Stimulated activated CD4-positive, alpha-beta T cell treated with anti-CD3 and anti-CD28 coated beads, Interleukin-4, amount 100 ng/mL, for 24 hours (primary cell): ENCODE data around the gene COX4I1.
A peak's percentile ranks its signal among the peaks of the same experiment; 100 is the strongest.

Source experiments
- DNase-seq: peaks from one replicate; pipeline ENCODE4 v3.0.0-alpha.2; 2020

Gene COX4I1

GRCh38 chr16:85768199-85768598, 31.3 kb upstream of the COX4I1 start:
- no peak for DNase-seq

- DNase-seq = no peak
These were observed 28.8 kb upstream of the COX4I1 start for GRCh38 chr16:85770741-85771140.

GRCh38 chr16:85773044-85773443, 26.5 kb upstream of the COX4I1 start:
- no peak for DNase-seq

GRCh38 chr16:85774136-85774535, 25.4 kb upstream of the COX4I1 start:
- DNase-seq = no peak

GRCh38 chr16:85774811-85775210, 24.7 kb upstream of the COX4I1 start:
- DNase-seq = no peak

- no peak for DNase-seq
These were observed 21.7 kb upstream of the COX4I1 start for GRCh38 chr16:85777583-85778310.

- DNase-seq = peak; percentile 25
These were observed 20.6 kb upstream of the COX4I1 start for GRCh38 chr16:85778873-85779272.

- DNase-seq = no peak
These were observed 19.2 kb upstream of the COX4I1 start for GRCh38 chr16:85780281-85780680.

GRCh38 chr16:85781156-85781555, 18.3 kb upstream of the COX4I1 start:
- DNase-seq = no peak

- no peak for DNase-seq
These were observed 17.7 kb upstream of the COX4I1 start for GRCh38 chr16:85781695-85782370.

GRCh38 chr16:85782451-85782850, 17.0 kb upstream of the COX4I1 start:
- no peak for DNase-seq

GRCh38 chr16:85783441-85783840, 16.1 kb upstream of the COX4I1 start:
- no peak for DNase-seq

GRCh38 chr16:85784813-85785212, 14.7 kb upstream of the COX4I1 start:
- no peak for DNase-seq

- DNase-seq = no peak
These were observed 13.6 kb upstream of the COX4I1 start for GRCh38 chr16:85785927-85786326.

GRCh38 chr16:85788819-85789218, 10.7 kb upstream of the COX4I1 start:
- DNase-seq = no peak

- DNase-seq = no peak
These were observed 9.7 kb upstream of the COX4I1 start for GRCh38 chr16:85789773-85790172.

GRCh38 chr16:85793662-85794298, 5.7 kb upstream of the COX4I1 start:
- no peak for DNase-seq

- no peak for DNase-seq
These were observed 4.8 kb upstream of the COX4I1 start for GRCh38 chr16:85794696-85795095.

- DNase-seq = no peak
These were observed 3.3 kb upstream of the COX4I1 start for GRCh38 chr16:85796152-85796551.

GRCh38 chr16:85796599-85796998, 2.9 kb upstream of the COX4I1 start:
- no peak for DNase-seq

- no peak for DNase-seq
These were observed 1.2 kb upstream of the COX4I1 start for GRCh38 chr16:85798283-85798776.

GRCh38 chr16:85798901-85799496, 496 bp upstream of the COX4I1 start:
- DNase-seq = peak; percentile 37

GRCh38 chr16:85800321-85800669, 800 bp downstream of the COX4I1 start:
- DNase-seq = peak; percentile 35

- no peak for DNase-seq
These were observed 4.1 kb downstream of the COX4I1 start for GRCh38 chr16:85803570-85803969.
